Measurements from ENCODE around the gene CSE1L.

Gene CSE1L

GRCh38 chr20:49136817-49137571, 90.9 kb downstream of the CSE1L start:
- TF ChIP-seq CTCF (IDR thresholded peaks at IDR 0.05): no peak
- Histone ChIP-seq H3K4me3 (ENCODE audit: low read depth in 1 of 2, low read length in 1 of 2) (no peak overlapping the region), H3K4me1 (ENCODE audit: control insufficient read depth in 1 of 2, insufficient read depth in 1 of 2, low read depth in 1 of 2, low read length in 1 of 2) (no peaks in the 10 kb centered on the region), H3K27me3 (no peaks in the 10 kb centered on the region), H3K27ac (no peak overlapping the region), H3K36me3 (peaks cover 54% of the 10 kb centered on the region), H3K9me3 (no peaks in the 10 kb centered on the region)

GRCh38 chr20:49138431-49138830, 92.3 kb downstream of the CSE1L start:
- TF ChIP-seq CTCF (IDR thresholded peaks at IDR 0.05): no peak
- Histone ChIP-seq H3K9me3 (no peaks in the 10 kb centered on the region), H3K27me3 (no peaks in the 10 kb centered on the region), H3K27ac (no peak overlapping the region), H3K36me3 (peaks cover 50% of the 10 kb centered on the region), H3K4me1 (ENCODE audit: control insufficient read depth in 1 of 2, insufficient read depth in 1 of 2, low read depth in 1 of 2, low read length in 1 of 2) (no peaks in the 10 kb centered on the region), H3K4me3 (ENCODE audit: low read depth in 1 of 2, low read length in 1 of 2) (no peak overlapping the region)

GRCh38 chr20:49140411-49140810, 94.3 kb downstream of the CSE1L start:
- H3K4me1 ChIP-seq (ENCODE audit: control insufficient read depth in 1 of 2, insufficient read depth in 1 of 2, low read depth in 1 of 2, low read length in 1 of 2): no peaks in the 10 kb centered on the region

GRCh38 chr20:49140834-49141233, 94.7 kb downstream of the CSE1L start:
- no peaks in the 10 kb centered on the region for H3K9me3 ChIP-seq
- H3K4me3 ChIP-seq (ENCODE audit: low read depth in 1 of 2, low read length in 1 of 2): no peak overlapping the region
- H3K27me3 ChIP-seq: no peaks in the 10 kb centered on the region
- H3K36me3 ChIP-seq: peaks cover 41% of the 10 kb centered on the region
- no peaks in the 10 kb centered on the region for H3K4me1 ChIP-seq (ENCODE audit: control insufficient read depth in 1 of 2, insufficient read depth in 1 of 2, low read depth in 1 of 2, low read length in 1 of 2)
- no peak overlapping the region for H3K27ac ChIP-seq
- no peak for TF ChIP-seq CTCF (IDR thresholded peaks at IDR 0.05)

More at GRCh38 chr20:49140411-49140810, 94.3 kb downstream of the CSE1L start:
- TF ChIP-seq CTCF (IDR thresholded peaks at IDR 0.05): no peak
- H3K36me3 ChIP-seq: peaks cover 45% of the 10 kb centered on the region
- no peaks in the 10 kb centered on the region for H3K9me3 ChIP-seq
- no peaks in the 10 kb centered on the region for H3K27me3 ChIP-seq
- H3K4me3 ChIP-seq (ENCODE audit: low read depth in 1 of 2, low read length in 1 of 2): no peak overlapping the region
- no peak overlapping the region for H3K27ac ChIP-seq

Data from neutrophil (primary cell).